Mesendoderm (in vitro differentiated cells): ENCODE measurements around the gene GPR142. TPM values are rescaled to one million over a fixed set of nuclear protein-coding genes. Genes with fewer than 3 reads are reported as not detected.
A peak's percentile ranks its signal among the peaks of the same experiment; 100 is the strongest.

Source experiments
- DNase-seq: peaks from one replicate; pipeline ENCODE4 v3.0.0; 2013
- H2AK5ac ChIP-seq: 2 replicates; pipeline ENCODE4 v1.6.1; 2013; ENCODE audit warnings: low read length, inconsistent platforms
- H2BK120ac ChIP-seq: 2 replicates; pipeline ENCODE4 v1.6.1; 2013; ENCODE audit warnings: low read depth, mild to moderate bottlenecking, low read length, moderate library complexity, mixed read lengths
- H2BK15ac ChIP-seq: replicated peaks from 2 replicates; pipeline ENCODE4 v1.6.1; 2013; ENCODE audit warnings: low read depth, mild to moderate bottlenecking, moderate library complexity
- H2BK5ac ChIP-seq: 2 replicates; pipeline ENCODE4 v1.6.1; 2013; ENCODE audit warnings: low read length, inconsistent platforms
- H3K18ac ChIP-seq: 2 replicates; pipeline ENCODE4 v1.6.1; 2013; ENCODE audit warnings: mild to moderate bottlenecking, low read length, mixed read lengths
- H3K23ac ChIP-seq: one replicate; pipeline ENCODE4 v1.6.1; 2013; ENCODE audit warnings: low read length
- H3K27ac ChIP-seq: 2 replicates; pipeline ENCODE4 v1.5.1; 2013; ENCODE audit warnings: low read depth, mild to moderate bottlenecking, inconsistent platforms, low read length, moderate library complexity
- H3K27me3 ChIP-seq: 2 replicates; pipeline ENCODE4 v1.6.1; 2013; ENCODE audit warnings: low read length, control low read depth, mild to moderate bottlenecking, inconsistent platforms; ENCODE audit not compliant: insufficient read depth, poor library complexity
- H3K36me3 ChIP-seq: 2 replicates; pipeline ENCODE4 v1.6.1; 2013; ENCODE audit warnings: low read length, inconsistent platforms; ENCODE audit not compliant: control insufficient read depth, insufficient read depth
- H3K4ac ChIP-seq: one replicate; pipeline ENCODE4 v1.6.1; 2013; ENCODE audit warnings: low read depth, mild to moderate bottlenecking, low read length, moderate library complexity
- H3K4me1 ChIP-seq: 2 replicates; pipeline ENCODE4 v1.6.1; 2013; ENCODE audit warnings: low read depth, low read length, inconsistent platforms; ENCODE audit not compliant: control insufficient read depth
- H3K4me2 ChIP-seq: 2 replicates; pipeline ENCODE4 v1.6.1; 2013; ENCODE audit warnings: low read length
- H3K4me3 ChIP-seq: 2 replicates; pipeline ENCODE4 v1.5.1; 2013; ENCODE audit warnings: mild to moderate bottlenecking, low read length
- H3K56ac ChIP-seq: one replicate; pipeline ENCODE4 v1.6.1; 2013; ENCODE audit warnings: low read length
- H3K79me1 ChIP-seq: 2 replicates; pipeline ENCODE4 v1.6.1; 2013; ENCODE audit warnings: low read length, inconsistent platforms
- H3K79me2 ChIP-seq: 2 replicates; pipeline ENCODE4 v1.6.1; 2013; ENCODE audit warnings: mild to moderate bottlenecking, low read length; ENCODE audit not compliant: control insufficient read depth, insufficient read depth
- H3K9ac ChIP-seq: 2 replicates; pipeline ENCODE4 v1.6.1; 2013; ENCODE audit warnings: low read length, inconsistent platforms
- H4K5ac ChIP-seq: one replicate; pipeline ENCODE4 v1.6.1; 2013; ENCODE audit warnings: low read length
- H4K8ac ChIP-seq: one replicate; pipeline ENCODE4 v1.6.1; 2013; ENCODE audit warnings: low read depth, mild to moderate bottlenecking, control low read depth, low read length, moderate library complexity
- WGBS: extraction: QIAGEN DNeasy Blood & Tissue Kit; methylation state at CpG from one replicate; pipeline ENCODE4 v1.1.7; 2013; ENCODE audit warnings: low lambda C conversion rate, missing lambda C conversion rate; ENCODE audit not compliant: insufficient coverage; ENCODE audit errors: extremely low coverage; 5-methylcytosine and 5-hydroxymethylcytosine counted together
- polyA plus RNA-seq, 2 experiments: library from polyadenylated mRNA; stranded (reverse); fragments of 200-250 nt; gene quantifications; one replicate each; pipeline ENCODE4 v1.2.3, GENCODE V29; 2013

GPR142 gene
- not detected for polyA plus RNA-seq (2013, experiment 1 of 2)
- polyA plus RNA-seq (2013, experiment 2 of 2) = not detected

- Histone ChIP-seq H3K18ac (no peak within 1 kb of the TSS), H3K4me3 (no peak within 1 kb of the TSS), H3K56ac (no peak within 1 kb of the TSS), H2AK5ac (no peak within 1 kb of the TSS), H3K79me1 (no peaks in the 10 kb centered on the region), H3K36me3 (no peaks in the 10 kb centered on the region), H3K27ac (no peak within 1 kb of the TSS), H3K4me1 (no peaks in the 10 kb centered on the region), H3K4me2 (no peak within 1 kb of the TSS), H3K23ac (no peak within 1 kb of the TSS), H2BK120ac (no peak within 1 kb of the TSS), H2BK5ac (no peak within 1 kb of the TSS), H2BK15ac (no peak within 1 kb of the TSS), H3K9ac (no peak within 1 kb of the TSS), H4K8ac (no peak within 1 kb of the TSS), H3K27me3 (no peaks in the 10 kb centered on the region), H3K79me2 (no peaks in the 10 kb centered on the region), H3K4ac (no peak within 1 kb of the TSS), H4K5ac (no peak within 1 kb of the TSS)
- DNase-seq = no peak
- no CpG with 5 or more reads among the region's 5 CpGs for WGBS
These were observed at the start of gene GPR142 for GRCh38 chr17:74367206-74367605. Gene GPR142 (plus strand): TSS chr17:74367506. CDS start chr17:74369541, 2,035 bp downstream.

DNA sequence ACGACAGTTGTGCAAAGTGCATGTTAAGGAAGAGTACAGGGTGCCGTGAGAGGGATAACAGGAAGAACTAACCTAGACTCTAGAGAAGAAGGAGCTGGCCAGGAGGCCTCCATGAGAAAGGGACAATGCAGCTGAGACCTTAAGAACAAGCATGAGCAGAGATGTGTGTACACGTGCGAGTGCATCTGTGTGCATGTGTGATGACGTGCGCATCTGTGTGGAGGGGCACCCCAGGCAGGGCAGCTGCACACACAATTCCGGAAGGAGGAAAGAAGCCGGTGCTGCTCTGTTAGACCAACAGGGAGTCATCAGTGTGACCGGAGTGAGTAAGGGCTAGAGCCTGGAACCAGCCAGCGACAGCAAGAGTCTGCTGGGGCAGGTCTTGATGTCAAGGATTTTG, 48.9 kb upstream of the GPR142 start:
- H3K9ac ChIP-seq = no peak overlapping the region
- H4K5ac ChIP-seq = no peak overlapping the region
- H2BK15ac ChIP-seq = no peak overlapping the region
- H3K4me2 ChIP-seq = no peak overlapping the region
- H3K27me3 ChIP-seq = no peaks in the 10 kb centered on the region
- H2AK5ac ChIP-seq = no peak overlapping the region
- no peak overlapping the region for H3K27ac ChIP-seq
- H3K4ac ChIP-seq = no peak overlapping the region
- no peak overlapping the region for H2BK120ac ChIP-seq
- H3K79me2 ChIP-seq = no peaks in the 10 kb centered on the region
- no peak overlapping the region for H4K8ac ChIP-seq
- no peak overlapping the region for H3K4me3 ChIP-seq
- no peak overlapping the region for H3K18ac ChIP-seq
- DNase-seq = no peak
- H3K23ac ChIP-seq = no peak overlapping the region
- no peak overlapping the region for H3K56ac ChIP-seq
- H3K79me1 ChIP-seq = no peaks in the 10 kb centered on the region
- H3K36me3 ChIP-seq = no peaks in the 10 kb centered on the region
- no CpG with 5 or more reads among the region's 10 CpGs for whole genome bisulfite sequencing
- no peaks in the 10 kb centered on the region for H3K4me1 ChIP-seq
- no peak overlapping the region for H2BK5ac ChIP-seq

DNA sequence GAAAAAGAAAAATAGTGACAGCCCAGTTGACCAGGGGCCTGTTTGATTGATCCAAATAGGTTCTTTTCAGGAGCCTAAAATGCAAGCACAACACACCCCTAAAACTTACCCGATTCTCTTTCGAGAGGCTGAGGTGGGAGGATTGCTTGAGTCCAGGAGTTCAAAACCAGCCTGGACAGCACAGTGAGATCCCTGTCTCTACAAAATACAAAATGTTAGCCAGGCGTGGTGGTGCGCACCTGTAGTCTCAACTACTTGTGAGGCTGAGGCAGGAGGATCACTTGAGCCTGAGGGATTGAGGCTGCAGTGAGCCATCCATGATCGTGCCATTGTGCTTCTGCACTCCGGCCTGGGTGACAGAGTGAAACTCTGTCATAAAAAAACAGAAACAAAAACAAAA, 42.8 kb upstream of the GPR142 start:
- Histone ChIP-seq H3K4me2 (no peak overlapping the region), H3K56ac (no peak overlapping the region), H2AK5ac (no peak overlapping the region), H3K4ac (no peak overlapping the region), H3K79me2 (no peaks in the 10 kb centered on the region), H3K18ac (no peak overlapping the region), H3K4me1 (no peaks in the 10 kb centered on the region), H4K5ac (no peak overlapping the region), H3K23ac (no peak overlapping the region), H3K4me3 (no peak overlapping the region), H4K8ac (no peak overlapping the region), H3K27ac (no peak overlapping the region), H2BK5ac (no peak overlapping the region), H2BK15ac (no peak overlapping the region), H3K36me3 (no peaks in the 10 kb centered on the region), H3K27me3 (peaks cover 5% of the 10 kb centered on the region), H2BK120ac (no peak overlapping the region), H3K9ac (no peak overlapping the region), H3K79me1 (no peaks in the 10 kb centered on the region)
- no peak for DNase-seq
- WGBS = no CpG with 5 or more reads among the region's 6 CpGs

- Histone ChIP-seq H3K79me2 (no peaks in the 10 kb centered on the region), H3K23ac (no peak overlapping the region), H2AK5ac (no peak overlapping the region), H3K4me2 (no peak overlapping the region), H2BK5ac (no peak overlapping the region), H4K5ac (no peak overlapping the region), H2BK120ac (no peak overlapping the region), H3K56ac (peak overlapping the region; percentile 60), H3K27me3 (peaks cover 5% of the 10 kb centered on the region), H2BK15ac (no peak overlapping the region), H3K4me1 (no peaks in the 10 kb centered on the region), H3K79me1 (no peaks in the 10 kb centered on the region), H3K36me3 (no peaks in the 10 kb centered on the region), H3K18ac (no peak overlapping the region), H3K9ac (no peak overlapping the region), H4K8ac (no peak overlapping the region), H3K4ac (no peak overlapping the region), H3K4me3 (no peak overlapping the region), H3K27ac (no peak overlapping the region)
- no CpG with 5 or more reads among the region's 11 CpGs for WGBS
- DNase-seq = no peak
These were observed 41.9 kb upstream of the GPR142 start for GRCh38 chr17:74325376-74325742.

- H3K36me3 ChIP-seq = no peaks in the 10 kb centered on the region
- no peaks in the 10 kb centered on the region for H3K79me2 ChIP-seq
- no peak within 1 kb of the TSS for H4K5ac ChIP-seq
- H3K27me3 ChIP-seq = peaks cover 5% of the 10 kb centered on the region
- peak; percentile 67 for DNase-seq
- H3K79me1 ChIP-seq = no peaks in the 10 kb centered on the region
- no peak within 1 kb of the TSS for H2AK5ac ChIP-seq
- no peak within 1 kb of the TSS for H2BK5ac ChIP-seq
- H3K4me2 ChIP-seq = peak within 1 kb of the TSS; percentile 73
- no peak within 1 kb of the TSS for H2BK15ac ChIP-seq
- peak within 1 kb of the TSS; percentile 41 for H3K9ac ChIP-seq
- no peak within 1 kb of the TSS for H3K18ac ChIP-seq
- no peak within 1 kb of the TSS for H2BK120ac ChIP-seq
- H3K56ac ChIP-seq = peak within 1 kb of the TSS; percentile 70
- no peaks in the 10 kb centered on the region for H3K4me1 ChIP-seq
- no peak within 1 kb of the TSS for H3K4ac ChIP-seq
- H4K8ac ChIP-seq = no peak within 1 kb of the TSS
- peak within 1 kb of the TSS; percentile 45 for H3K23ac ChIP-seq
- H3K4me3 ChIP-seq = no peak within 1 kb of the TSS
- no CpG with 5 or more reads among the region's 73 CpGs for WGBS
- no peak within 1 kb of the TSS for H3K27ac ChIP-seq
These were observed 41.4 kb upstream of the GPR142 start, which contains the start of gene KIF19 for GRCh38 chr17:74325743-74326379. Gene KIF19 (plus strand): TSS chr17:74326226. CDS start chr17:74326350, 124 bp downstream.

- no peaks in the 10 kb centered on the region for H3K79me1 ChIP-seq
- no peak overlapping the region for H3K18ac ChIP-seq
- peaks cover 5% of the 10 kb centered on the region for H3K27me3 ChIP-seq
- H2BK15ac ChIP-seq = no peak overlapping the region
- peak overlapping the region; percentile 70 for H3K56ac ChIP-seq
- H3K4me2 ChIP-seq = peak overlapping the region; percentile 73
- WGBS = no CpG with 5 or more reads among the region's 10 CpGs
- no peaks in the 10 kb centered on the region for H3K79me2 ChIP-seq
- H3K4ac ChIP-seq = no peak overlapping the region
- no peak overlapping the region for H3K27ac ChIP-seq
- H3K4me1 ChIP-seq = no peaks in the 10 kb centered on the region
- no peak overlapping the region for H2BK120ac ChIP-seq
- H3K23ac ChIP-seq = no peak overlapping the region
- no peaks in the 10 kb centered on the region for H3K36me3 ChIP-seq
- DNase-seq = no peak
- no peak overlapping the region for H2AK5ac ChIP-seq
- no peak overlapping the region for H4K5ac ChIP-seq
- peak overlapping the region; percentile 41 for H3K9ac ChIP-seq
- no peak overlapping the region for H4K8ac ChIP-seq
- no peak overlapping the region for H2BK5ac ChIP-seq
- H3K4me3 ChIP-seq = no peak overlapping the region
These were observed 40.8 kb upstream of the GPR142 start for GRCh38 chr17:74326506-74326905.
